ENCODE data around the gene P2RY13.
A peak's percentile ranks its signal among the peaks of the same experiment; 100 is the strongest.

P2RY13 gene

DNA sequence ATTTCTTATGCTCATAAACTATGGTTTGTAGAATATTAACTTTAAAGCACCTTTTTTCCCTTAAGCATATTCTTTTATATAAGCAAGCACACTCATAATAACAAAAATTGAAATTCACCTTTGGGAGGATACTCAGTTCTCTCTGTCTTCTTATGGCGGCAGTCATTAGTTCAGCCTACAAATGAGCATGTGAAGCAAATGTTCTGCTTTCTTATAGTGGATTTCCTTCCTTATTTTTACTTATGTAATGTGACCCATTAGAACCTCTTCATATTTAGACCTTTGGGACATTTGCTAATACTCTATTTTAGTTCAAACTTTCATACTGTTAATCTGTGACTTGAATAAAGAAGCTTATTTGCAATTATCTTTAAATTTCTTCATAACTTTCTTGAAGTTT is at the start of gene P2RY13:
TSS of gene P2RY13 (minus strand) at position 187 of the 400 bp plus-strand sequence. CDS start at position 166, 21 bp downstream.
- no peak for DNase-seq

DNA sequence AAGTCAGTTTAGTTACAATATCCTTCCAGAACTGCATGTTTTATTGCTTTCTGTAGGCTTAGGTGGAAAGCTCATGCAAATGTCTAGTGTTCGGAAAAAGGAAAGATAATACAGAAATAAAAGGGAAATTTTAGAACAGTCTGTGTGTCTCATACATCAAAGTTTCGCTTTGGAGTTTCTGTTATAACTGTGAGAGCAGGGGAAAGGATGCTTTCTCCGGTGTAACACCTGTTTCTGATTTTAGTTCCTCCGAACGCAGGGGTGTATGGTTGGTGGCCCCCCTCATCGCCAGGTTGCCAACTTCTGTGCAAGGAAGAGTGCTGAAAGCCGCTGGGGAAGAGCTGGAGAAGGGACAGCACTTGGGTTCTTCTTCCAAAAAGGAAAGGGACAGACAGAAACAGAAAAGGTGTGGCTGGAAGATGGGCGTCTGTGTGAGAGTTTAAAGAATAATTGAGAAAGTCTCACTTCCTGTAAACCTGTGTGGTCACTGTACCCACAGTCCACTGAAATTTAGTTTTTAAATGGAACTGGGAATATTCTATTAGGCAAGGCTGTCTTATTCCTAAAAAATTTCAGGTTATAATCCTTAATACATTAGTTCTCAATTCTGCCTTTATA is 48.5 kb upstream of the P2RY13 start:
- DNase-seq: no peak

GRCh38 chr3:151372063-151372820 is 42.9 kb upstream of the P2RY13 start:
- DNase-seq: no peak

- no peak for DNase-seq
These were observed 42.2 kb upstream of the P2RY13 start for GRCh38 chr3:151371526-151371925.

- no peak for DNase-seq
These were observed 38.1 kb upstream of the P2RY13 start for GRCh38 chr3:151367448-151367847.

DNA sequence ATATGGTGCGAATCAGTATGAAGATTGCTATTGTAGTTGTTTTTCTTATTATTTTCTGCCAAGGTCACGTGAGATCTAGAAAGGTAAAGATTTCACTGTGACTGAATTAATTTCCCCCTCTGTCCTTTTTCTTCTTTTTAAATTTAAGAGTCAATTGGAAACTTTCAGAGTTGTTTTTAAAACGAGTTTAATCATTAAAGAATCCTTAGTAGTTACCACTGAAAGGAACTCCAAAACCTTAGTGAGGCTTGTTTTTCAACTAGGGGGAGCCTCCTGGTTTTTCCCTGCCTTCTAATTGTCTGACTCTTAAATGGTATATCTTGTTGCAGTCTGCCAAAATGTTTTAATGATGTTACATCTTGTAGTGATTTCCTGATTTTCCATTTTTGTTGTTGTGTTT is 37.6 kb upstream of the P2RY13 start:
- no peak for DNase-seq

GRCh38 chr3:151362751-151363174 is 33.4 kb upstream of the P2RY13 start:
- DNase-seq: peak in 1 of 2 donors; percentile 12

- DNase-seq: no peak
These were observed 28.1 kb upstream of the P2RY13 start for GRCh38 chr3:151357463-151357850.

DNA sequence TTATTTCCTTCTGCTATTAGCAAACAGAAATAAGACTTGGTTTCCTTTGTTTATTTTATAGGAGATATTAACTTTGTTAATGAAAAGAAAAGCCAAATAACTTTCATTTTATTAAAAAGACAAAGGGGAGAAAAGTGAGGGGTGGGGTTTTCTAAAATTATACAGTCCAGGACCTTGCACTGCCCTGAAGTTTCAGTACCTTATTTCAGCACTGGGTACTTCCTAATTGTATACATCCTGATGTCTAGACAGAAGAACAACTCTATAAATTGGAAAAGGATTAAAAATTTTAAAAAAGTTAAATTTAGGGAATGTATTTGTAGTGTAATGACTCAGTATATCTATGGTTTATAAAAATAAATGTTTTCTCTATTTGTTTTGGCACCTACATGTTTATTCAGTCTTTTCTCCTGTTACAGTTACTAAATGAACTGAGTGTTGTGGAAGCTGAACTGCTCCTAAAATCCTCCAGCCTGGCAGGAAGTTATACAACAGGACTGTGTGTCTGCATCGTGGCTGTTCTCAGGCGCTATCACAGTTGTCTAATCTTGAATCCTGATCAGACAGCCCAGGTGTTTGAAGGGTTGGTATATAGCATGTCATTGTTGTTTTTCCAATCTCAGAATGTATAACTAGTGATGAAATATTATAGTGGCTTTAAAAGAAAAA is 27.6 kb upstream of the P2RY13 start:
- DNase-seq: no peak

DNA sequence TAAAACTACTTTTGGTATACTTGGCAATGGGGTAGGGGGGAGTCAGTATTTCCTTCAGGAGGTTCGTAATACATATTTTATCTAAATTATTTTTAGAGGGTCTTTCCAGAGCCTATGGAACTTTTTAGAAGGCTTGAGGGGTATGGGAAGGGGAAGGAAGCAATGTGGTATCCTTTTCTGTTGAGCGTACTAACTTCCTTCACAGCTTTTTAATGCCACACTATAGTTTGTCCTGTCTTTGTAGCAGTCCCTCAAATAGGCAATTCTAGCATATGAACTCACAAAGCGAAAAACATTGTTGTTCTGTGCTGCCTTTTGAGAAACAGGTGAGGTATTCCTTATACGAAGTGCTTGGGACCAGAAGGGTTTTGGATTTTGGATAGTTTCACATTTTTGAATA is 22.3 kb upstream of the P2RY13 start:
- no peak for DNase-seq

DNA sequence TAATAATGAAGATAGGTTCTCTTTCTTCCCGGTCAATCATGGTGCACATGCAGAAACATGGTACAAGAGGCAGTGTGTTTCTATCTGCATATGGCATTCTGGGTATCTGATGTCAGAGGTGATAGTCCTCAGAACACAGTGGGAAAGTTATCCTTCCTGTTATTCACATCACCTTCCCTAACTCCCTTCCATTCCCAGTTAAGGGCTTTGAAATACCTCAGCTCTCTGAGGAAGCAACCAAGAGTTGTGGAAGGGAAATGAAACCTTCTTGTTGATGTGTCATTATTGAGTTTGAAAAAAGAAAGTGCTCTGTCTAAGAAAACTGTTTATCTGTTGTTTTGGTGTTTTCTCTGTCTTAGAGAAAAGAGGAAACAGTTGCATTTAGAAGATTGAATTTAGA is 21.9 kb upstream of the P2RY13 start:
- DNase-seq: no peak

- DNase-seq: no peak
These were observed 21.3 kb upstream of the P2RY13 start for GRCh38 chr3:151350656-151351055.

DNA sequence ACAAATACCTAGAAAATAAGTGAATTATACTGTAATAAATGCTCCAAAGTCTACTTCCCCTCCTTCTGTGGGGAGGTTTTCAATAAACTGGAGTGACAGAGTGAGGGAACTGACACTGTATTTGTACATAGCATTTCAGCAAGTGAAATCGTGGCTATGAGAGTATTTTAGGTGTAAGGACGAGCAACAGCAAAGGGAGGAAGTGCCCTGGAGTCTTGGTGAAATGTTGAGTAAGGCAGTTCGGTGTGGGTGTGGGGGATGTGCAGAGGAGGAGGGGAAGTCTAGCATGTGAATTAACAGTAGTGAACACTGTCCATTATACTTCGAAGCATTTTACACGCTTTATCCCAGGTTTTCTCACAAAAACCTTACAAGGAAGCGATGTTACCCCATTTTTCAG is 18.1 kb upstream of the P2RY13 start:
- peak in 1 of 2 donors; percentile 39 for DNase-seq

DNA sequence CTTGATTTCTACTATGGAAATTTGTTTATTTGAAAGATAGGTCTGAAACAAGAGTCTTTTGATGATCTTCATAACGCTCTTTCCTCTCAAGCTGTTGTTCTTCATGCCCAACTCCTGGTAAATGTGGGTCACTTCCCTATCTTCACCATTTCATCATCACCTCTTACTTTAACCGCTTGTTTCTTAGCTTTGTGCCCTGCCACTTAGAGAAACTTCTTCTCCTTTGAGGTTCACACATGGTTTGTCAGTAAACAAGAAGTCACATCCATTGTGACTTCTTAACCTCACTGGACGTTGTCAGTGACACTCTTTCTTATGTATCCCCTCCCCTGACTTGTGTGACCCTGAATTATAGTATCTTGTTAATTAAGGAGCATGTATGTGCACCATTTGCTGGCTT is 16.9 kb upstream of the P2RY13 start:
- DNase-seq: peak in 1 of 2 donors; percentile 2

DNA sequence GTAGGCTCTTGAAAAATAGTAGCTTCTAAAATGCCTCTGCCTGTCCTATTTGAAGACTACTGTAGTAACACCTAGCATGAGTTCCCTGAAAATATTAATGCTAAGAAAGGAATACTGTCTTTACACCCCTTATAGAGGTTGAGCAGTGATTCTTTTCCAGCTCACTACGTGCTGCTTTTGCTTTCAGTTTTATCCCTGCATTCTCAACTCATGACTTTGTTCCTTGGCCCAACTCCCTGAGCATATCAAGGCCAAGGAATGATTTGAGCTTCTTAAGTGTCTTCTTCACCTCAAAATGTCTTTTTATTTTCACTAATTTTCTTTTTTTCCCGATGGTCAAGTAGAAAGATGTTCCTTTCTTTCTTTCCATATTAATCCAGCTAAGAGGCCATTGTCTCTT is 16.5 kb upstream of the P2RY13 start:
- no peak for DNase-seq

GRCh38 chr3:151331696-151332095 is 2.3 kb upstream of the P2RY13 start:
- DNase-seq: no peak

- DNase-seq: no peak
These were observed 1.6 kb upstream of the P2RY13 start for GRCh38 chr3:151330899-151331298.

- DNase-seq: no peak
These were observed 1.0 kb upstream of the P2RY13 start for GRCh38 chr3:151330379-151330778.

GRCh38 chr3:151328298-151328995 is 902 bp downstream of the P2RY13 start:
- peak; percentile 16 to 23 for DNase-seq

DNA sequence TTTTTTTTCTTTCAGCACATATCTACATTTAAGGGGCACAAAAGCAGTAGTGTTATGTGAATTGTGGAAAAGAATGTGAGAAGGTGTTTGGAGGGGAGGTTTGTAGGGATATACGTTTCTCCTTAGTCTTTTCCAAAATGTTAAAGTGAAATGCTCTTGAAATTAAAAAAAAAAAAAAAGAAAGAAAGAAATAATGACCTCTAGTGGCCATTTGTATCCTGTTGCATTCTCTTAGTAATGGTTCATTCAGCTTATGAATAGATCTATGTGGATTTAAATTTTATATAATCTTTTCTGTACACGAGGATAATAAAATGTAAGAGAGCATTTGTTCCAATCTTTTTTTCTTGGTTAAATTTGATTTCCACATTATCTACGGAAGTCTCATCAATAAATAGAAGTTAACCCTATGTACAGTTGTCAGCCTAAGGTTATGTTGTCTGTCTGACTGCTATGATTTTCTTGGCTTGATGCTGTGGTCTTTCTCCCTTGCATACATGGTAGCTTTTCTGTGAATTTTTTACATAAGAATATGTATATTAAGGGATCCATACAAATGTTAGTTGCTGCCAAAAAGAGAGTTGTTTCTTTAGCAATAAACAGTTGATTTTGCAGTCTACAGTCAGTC is 1.7 kb downstream of the P2RY13 start:
- no peak for DNase-seq

GRCh38 chr3:151322511-151322910 is 6.8 kb downstream of the P2RY13 start:
- no peak for DNase-seq

DNA sequence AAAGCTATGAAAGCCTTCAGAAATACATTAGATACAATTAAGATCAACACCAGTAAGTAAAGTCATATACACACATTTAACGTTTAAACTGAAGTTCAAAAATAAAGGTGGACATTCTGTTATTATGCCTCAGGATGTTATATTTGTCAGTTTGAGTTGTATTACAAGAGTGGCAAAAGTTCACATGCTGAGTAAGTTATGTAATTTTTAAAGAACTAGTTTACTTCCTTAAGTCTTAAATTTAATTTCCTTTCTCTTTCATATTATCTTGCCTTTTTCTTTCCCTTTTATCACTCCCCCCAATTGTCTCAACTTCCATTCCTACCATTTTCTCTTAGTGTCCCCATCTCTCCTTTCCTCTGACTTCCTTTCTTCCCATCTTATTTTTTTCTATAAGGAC is 7.8 kb downstream of the P2RY13 start:
- no peak for DNase-seq

DNA sequence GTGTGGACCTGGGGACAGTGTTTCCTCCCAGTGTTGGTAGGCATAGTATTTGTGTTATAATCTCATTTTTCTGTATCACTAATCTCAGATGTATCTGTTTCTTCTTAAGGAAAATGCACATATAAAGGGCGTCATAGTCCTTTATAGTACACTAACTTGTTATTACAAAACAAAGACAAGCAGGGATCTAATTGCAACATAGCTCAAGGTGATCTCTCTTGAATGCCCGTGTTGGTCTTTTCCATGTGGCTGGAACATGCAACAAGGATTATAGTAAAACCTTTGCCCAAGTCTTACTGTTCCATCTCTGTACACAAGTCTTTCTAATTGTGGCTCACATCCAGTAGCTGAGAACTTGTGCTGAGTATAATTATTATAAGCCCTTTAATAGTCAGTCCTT is 9.2 kb downstream of the P2RY13 start:
- no peak for DNase-seq

All from CD4-positive, alpha-beta T cell treated with Interferon alpha-2 for 1 hour (primary cell).